ENCODE measurements around the gene LDHB. TPM values are rescaled to one million over a fixed set of nuclear protein-coding genes. Genes with fewer than 3 reads are reported as not detected.

Gene LDHB
- total RNA-seq, 1 experiment from 2014 or later, result 1,454 TPM

DNA sequence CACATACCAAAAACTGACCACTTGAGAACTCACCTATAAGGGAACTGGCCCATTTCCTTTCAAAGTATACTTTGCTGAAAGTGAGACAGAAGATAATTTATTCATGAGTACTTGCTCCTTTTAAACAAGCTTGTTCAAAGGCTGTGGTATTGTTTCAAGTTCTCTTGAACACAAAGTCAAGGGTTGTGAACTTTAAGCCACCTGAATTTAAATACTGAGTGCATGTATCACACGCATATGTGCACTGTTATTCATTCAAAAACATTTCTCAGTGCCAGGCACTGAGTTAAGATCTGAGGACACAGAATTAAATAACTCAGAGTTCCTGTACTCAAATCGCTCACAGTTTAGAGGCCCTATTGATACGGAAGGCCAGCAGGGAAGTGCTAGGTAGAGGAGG is 19.1 kb upstream of the LDHB start:
- ChIA-PET POLR2A (no interaction called here), CTCF (no interaction called here), RAD21 (ENCODE audit: low non-redundant PET in 1 of 2, low total read pairs in 2 of 2, uncharacterized antibody in 2 of 2, unreplicated experiment in 2 of 2) (no interaction called here)
- Histone ChIP-seq H3K27ac (ENCODE audit: low read depth, low read length) (no peak overlapping the region), H3K9me2 (ENCODE audit: insufficient read depth) (no peaks in the 10 kb centered on the region), H3K9me3 (ENCODE audit: control insufficient read depth in 1 of 2, insufficient read depth in 1 of 2, low read depth in 1 of 2, low read length in 2 of 2) (no peaks in the 10 kb centered on the region), H3K4me2 (ENCODE audit: low read length) (no peak overlapping the region), H3K27me3 (ENCODE audit: insufficient read depth, low read length) (0 out of 2 replicates have a peak, but pooled peaks cover 5% of the 10 kb centered on the region), H3K4me3 (replicated peaks in 1 of 2; ENCODE audit: low read depth in 1 of 2, low read length in 2 of 2) (no peak overlapping the region), H2AFZ (ENCODE audit: low read depth, low read length, poor library complexity, severe bottlenecking) (no peak overlapping the region), H3K4me1 (ENCODE audit: control insufficient read depth in 1 of 2, insufficient read depth in 2 of 2, low read length in 2 of 2) (no peaks in the 10 kb centered on the region), H3K9ac (ENCODE audit: low read length) (no peak overlapping the region), H4K20me1 (ENCODE audit: insufficient read depth) (no peaks in the 10 kb centered on the region), H3K79me2 (ENCODE audit: insufficient read depth, low read length) (no peaks in the 10 kb centered on the region), H3K36me3 (ENCODE audit: control insufficient read depth in 1 of 2, insufficient read depth in 2 of 2, low read length in 2 of 2) (no peaks in the 10 kb centered on the region)
- no peak for TF ChIP-seq CBX3 (IDR thresholded peaks at IDR 0.05; ENCODE audit: low read depth)
- TF ChIP-seq ZNF274 (IDR thresholded peaks at IDR 0.05; ENCODE audit: low read depth, low read length), result no peak
- no peak for TF ChIP-seq EZH2 (IDR thresholded peaks at IDR 0.05)
- TF ChIP-seq JUND (IDR thresholded peaks at IDR 0.05), result no peak
- no peak for TF ChIP-seq SP1 (IDR thresholded peaks at IDR 0.05; ENCODE audit: low read depth)
- TF ChIP-seq ELF1 (IDR thresholded peaks at IDR 0.05; ENCODE audit: borderline replicate concordance, low read depth), result no peak
- TF ChIP-seq YY1 (IDR thresholded peaks at IDR 0.05; ENCODE audit: extremely low read depth, insufficient replicate concordance, low read depth, low read length), result no peak
- TF ChIP-seq, protein P1, sequence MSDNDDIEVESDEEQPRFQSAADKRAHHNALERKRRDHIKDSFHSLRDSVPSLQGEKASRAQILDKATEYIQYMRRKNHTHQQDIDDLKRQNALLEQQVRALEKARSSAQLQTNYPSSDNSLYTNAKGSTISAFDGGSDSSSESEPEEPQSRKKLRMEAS (IDR thresholded peaks at IDR 0.05), result no peak
- TF ChIP-seq EGR1 (IDR thresholded peaks at IDR 0.05; ENCODE audit: low read depth), result no peak
- TF ChIP-seq FOSL1 (IDR thresholded peaks at IDR 0.05; ENCODE audit: low read depth), result no peak
- TF ChIP-seq TCF7L2 (IDR thresholded peaks at IDR 0.05; ENCODE audit: borderline replicate concordance, extremely low read depth, insufficient read depth, insufficient read length), result no peak
- ATAC-seq (no peak), DNase-seq (ENCODE audit: low read depth, low spot score) (no peak)
- intact Hi-C loops (cut with micrococcal nuclease), result loop anchor here (5.0 kb wide), 1 partner anchor 379 kb away; no protein-coding TSS in a partner anchor
- BruUV-seq (replicated peaks), result no TSS peak

DNA sequence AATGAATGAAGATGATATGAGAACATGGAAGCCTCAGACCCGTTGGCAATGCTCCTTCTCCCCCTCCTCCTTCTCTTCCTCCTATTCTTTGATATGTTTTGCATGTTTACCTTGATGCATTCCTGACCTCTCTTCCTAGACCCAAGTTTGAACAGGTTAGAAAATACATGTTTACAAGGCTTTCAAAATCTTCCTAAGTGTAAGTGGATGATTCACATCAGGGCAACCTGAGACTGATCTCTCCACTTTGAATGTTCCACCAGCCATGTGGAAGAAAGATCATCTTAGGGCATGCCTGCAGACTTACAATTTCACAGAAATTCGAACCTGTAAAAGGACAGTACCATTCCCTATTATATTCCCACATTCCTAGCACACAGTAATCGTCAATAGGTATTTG is 18.0 kb upstream of the LDHB start:
- Histone ChIP-seq H2AFZ (ENCODE audit: low read depth, low read length, poor library complexity, severe bottlenecking) (no peak overlapping the region), H3K9me2 (ENCODE audit: insufficient read depth) (no peaks in the 10 kb centered on the region), H3K27ac (ENCODE audit: low read depth, low read length) (no peak overlapping the region), H4K20me1 (ENCODE audit: insufficient read depth) (no peaks in the 10 kb centered on the region), H3K4me1 (ENCODE audit: control insufficient read depth in 1 of 2, insufficient read depth in 2 of 2, low read length in 2 of 2) (no peaks in the 10 kb centered on the region), H3K9me3 (ENCODE audit: control insufficient read depth in 1 of 2, insufficient read depth in 1 of 2, low read depth in 1 of 2, low read length in 2 of 2) (no peaks in the 10 kb centered on the region), H3K36me3 (ENCODE audit: control insufficient read depth in 1 of 2, insufficient read depth in 2 of 2, low read length in 2 of 2) (no peaks in the 10 kb centered on the region), H3K79me2 (ENCODE audit: insufficient read depth, low read length) (no peaks in the 10 kb centered on the region), H3K4me3 (replicated peaks in 1 of 2; ENCODE audit: low read depth in 1 of 2, low read length in 2 of 2) (no peak overlapping the region), H3K4me2 (ENCODE audit: low read length) (no peak overlapping the region), H3K9ac (ENCODE audit: low read length) (no peak overlapping the region), H3K27me3 (ENCODE audit: insufficient read depth, low read length) (0 out of 2 replicates have a peak, but pooled peaks cover 5% of the 10 kb centered on the region)
- no peak for DNase-seq (ENCODE audit: low read depth, low spot score)
- intact Hi-C loops (cut with micrococcal nuclease), result loop anchor here (5.0 kb wide), 1 partner anchor 378 kb away; no protein-coding TSS in a partner anchor
- POLR2A ChIA-PET, result no interaction called here
- CTCF ChIA-PET, result no interaction called here
- ATAC-seq, result no peak
- BruUV-seq (replicated peaks), result no TSS peak
- RAD21 ChIA-PET (ENCODE audit: low non-redundant PET in 1 of 2, low total read pairs in 2 of 2, uncharacterized antibody in 2 of 2, unreplicated experiment in 2 of 2), result no interaction called here
- TF ChIP-seq, protein P2, sequence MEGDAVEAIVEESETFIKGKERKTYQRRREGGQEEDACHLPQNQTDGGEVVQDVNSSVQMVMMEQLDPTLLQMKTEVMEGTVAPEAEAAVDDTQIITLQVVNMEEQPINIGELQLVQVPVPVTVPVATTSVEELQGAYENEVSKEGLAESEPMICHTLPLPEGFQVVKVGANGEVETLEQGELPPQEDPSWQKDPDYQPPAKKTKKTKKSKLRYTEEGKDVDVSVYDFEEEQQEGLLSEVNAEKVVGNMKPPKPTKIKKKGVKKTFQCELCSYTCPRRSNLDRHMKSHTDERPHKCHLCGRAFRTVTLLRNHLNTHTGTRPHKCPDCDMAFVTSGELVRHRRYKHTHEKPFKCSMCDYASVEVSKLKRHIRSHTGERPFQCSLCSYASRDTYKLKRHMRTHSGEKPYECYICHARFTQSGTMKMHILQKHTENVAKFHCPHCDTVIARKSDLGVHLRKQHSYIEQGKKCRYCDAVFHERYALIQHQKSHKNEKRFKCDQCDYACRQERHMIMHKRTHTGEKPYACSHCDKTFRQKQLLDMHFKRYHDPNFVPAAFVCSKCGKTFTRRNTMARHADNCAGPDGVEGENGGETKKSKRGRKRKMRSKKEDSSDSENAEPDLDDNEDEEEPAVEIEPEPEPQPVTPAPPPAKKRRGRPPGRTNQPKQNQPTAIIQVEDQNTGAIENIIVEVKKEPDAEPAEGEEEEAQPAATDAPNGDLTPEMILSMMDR (IDR thresholded peaks at IDR 0.05 in 2 of 3, conservative IDR thresholded peaks at IDR 0.05 in 1 of 3; ENCODE audit: borderline replicate concordance in 1 of 3, insufficient read depth in 1 of 3, low read depth in 2 of 3, low read length in 2 of 3), result no peak
- TF ChIP-seq SP1 (IDR thresholded peaks at IDR 0.05; ENCODE audit: low read depth), result no peak
- TF ChIP-seq EGR1 (IDR thresholded peaks at IDR 0.05; ENCODE audit: low read depth), result no peak
- TF ChIP-seq ZNF274 (IDR thresholded peaks at IDR 0.05; ENCODE audit: low read depth, low read length), result no peak
- TF ChIP-seq, protein P3, sequence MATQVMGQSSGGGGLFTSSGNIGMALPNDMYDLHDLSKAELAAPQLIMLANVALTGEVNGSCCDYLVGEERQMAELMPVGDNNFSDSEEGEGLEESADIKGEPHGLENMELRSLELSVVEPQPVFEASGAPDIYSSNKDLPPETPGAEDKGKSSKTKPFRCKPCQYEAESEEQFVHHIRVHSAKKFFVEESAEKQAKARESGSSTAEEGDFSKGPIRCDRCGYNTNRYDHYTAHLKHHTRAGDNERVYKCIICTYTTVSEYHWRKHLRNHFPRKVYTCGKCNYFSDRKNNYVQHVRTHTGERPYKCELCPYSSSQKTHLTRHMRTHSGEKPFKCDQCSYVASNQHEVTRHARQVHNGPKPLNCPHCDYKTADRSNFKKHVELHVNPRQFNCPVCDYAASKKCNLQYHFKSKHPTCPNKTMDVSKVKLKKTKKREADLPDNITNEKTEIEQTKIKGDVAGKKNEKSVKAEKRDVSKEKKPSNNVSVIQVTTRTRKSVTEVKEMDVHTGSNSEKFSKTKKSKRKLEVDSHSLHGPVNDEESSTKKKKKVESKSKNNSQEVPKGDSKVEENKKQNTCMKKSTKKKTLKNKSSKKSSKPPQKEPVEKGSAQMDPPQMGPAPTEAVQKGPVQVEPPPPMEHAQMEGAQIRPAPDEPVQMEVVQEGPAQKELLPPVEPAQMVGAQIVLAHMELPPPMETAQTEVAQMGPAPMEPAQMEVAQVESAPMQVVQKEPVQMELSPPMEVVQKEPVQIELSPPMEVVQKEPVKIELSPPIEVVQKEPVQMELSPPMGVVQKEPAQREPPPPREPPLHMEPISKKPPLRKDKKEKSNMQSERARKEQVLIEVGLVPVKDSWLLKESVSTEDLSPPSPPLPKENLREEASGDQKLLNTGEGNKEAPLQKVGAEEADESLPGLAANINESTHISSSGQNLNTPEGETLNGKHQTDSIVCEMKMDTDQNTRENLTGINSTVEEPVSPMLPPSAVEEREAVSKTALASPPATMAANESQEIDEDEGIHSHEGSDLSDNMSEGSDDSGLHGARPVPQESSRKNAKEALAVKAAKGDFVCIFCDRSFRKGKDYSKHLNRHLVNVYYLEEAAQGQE (IDR thresholded peaks at IDR 0.05; ENCODE audit: low read depth), result no peak

Measured in HCT116 (cell line).